ENCODE results near the gene PITX2. TPM values are rescaled to one million over a fixed set of nuclear protein-coding genes. Genes with fewer than 3 reads are reported as not detected.

The PITX2 gene
- total RNA-seq, 6 donors from 2014 or later: 0.30 TPM; not detected in 5

DNA sequence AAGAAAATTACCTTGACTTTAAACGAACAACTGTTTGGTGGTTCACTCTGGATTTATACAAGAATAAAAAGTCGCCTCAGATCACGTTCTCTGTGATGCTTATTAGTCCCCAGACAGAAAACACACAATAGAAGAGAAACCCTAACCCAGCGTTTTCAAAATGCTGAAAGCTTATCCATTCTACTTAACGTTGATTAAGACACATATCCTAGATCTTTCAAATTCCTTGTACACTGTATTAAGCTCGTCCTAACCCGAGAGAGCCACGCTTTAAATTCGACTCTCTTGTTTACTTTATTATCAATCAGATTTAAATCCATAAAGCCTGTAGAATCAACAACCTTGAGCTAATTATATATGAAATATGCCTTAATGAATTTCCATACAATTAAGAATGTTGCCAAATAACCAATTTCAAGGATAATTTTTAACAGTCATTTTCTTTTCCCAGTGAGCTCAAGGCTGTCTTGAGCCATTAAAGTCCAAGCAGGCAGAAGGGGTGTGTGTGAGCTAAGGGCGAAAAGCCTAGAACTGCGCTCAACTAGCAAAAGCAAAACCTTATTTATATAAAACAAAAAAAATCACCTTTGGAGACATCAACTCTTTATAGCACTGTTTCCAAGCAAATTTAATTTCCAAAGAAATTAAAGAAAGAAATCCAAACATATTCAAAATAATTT is 981 bp upstream of the PITX2 start:
- H3K4me3 ChIP-seq: no peak overlapping the region
- peaks cover 3 to 87% (median 45%) of the 10 kb centered on the region in 4 donors for H3K27me3 ChIP-seq
- DNase-seq: no peak
- peaks cover 25 to 36% (median 27%) of the 10 kb centered on the region in 4 donors for H3K4me1 ChIP-seq
- H3K9me3 ChIP-seq: peaks cover 0 to 5% (median 0%) of the 10 kb centered on the region in 4 donors
- no peaks in the 10 kb centered on the region for H3K36me3 ChIP-seq
- TF ChIP-seq CTCF (IDR thresholded peaks at IDR 0.05) (no peak), POLR2A (IDR thresholded peaks at IDR 0.05) (no peak), EP300 (IDR thresholded peaks at IDR 0.05) (no peak), POLR2AphosphoS5 (IDR thresholded peaks at IDR 0.05) (no peak)
- H3K27ac ChIP-seq: no peak overlapping the region
- WGBS, 2 donors: 17 to 21% methylated on average over 11 of the region's 11 CpGs
- no peak for ATAC-seq (ENCODE audit: low FRiP score in 2 of 2)

DNA sequence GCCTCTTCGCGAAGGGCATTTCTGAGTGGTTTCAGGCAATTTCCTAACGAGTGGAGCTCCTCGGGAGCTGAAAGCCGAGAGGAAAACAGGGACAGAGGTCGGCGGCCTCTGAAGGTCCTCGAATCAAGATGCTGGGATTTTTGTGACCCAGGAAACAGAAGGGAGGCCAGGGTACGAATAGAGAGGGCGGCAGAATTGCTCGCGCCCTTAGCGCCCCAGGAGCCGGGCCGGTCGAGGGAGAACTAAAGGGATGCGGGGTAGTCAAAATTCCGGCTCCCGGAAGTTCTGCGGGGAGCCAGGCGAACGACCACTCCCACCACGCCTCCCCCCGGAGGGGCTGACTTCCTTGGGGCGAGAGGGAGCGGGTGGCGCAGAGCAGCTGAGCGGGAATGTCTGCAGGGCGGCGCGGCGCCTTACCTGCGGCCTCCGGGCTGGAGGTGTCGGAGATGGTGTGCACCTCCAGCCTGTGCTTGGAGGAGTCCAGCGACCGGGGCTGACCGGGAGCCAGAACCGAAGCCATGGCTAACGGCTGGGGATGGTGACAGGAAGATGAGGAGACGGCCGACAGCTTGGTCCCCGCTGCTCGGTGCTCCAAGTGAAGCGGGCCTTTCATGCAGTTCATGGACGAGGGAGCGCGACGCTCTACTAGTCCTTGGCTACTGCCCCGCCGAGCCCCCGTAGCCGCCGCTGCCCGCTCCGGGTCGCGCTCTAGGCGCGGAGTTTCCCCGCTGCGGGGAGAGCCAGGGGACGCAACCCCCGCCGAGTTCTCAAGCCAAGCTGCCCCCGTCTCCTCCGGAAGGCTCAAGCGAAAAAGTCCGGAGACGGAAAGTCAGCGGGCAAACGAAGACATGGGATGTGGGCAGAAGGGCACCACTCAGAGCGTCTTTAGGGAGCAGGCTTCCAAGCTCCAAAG is 782 bp downstream of the PITX2 start:
- peak in 1 of 2 donors; percentile 43 for ATAC-seq (ENCODE audit: low FRiP score in 2 of 2)
- peaks cover 3 to 90% (median 47%) of the 10 kb centered on the region in 4 donors for H3K27me3 ChIP-seq
- 5 to 10% methylated on average over 25 to 63 of the region's 73 CpGs for WGBS, 2 donors

GRCh38 chr4:110621328-110621812 is 1.5 kb downstream of the PITX2 start:
- H3K4me3 ChIP-seq: peak overlapping the region in 1 of 4 donors; percentile 29
- no peak overlapping the region for H3K27ac ChIP-seq
- WGBS, 2 donors: 6 to 11% methylated on average over 39 to 40 of the region's 40 CpGs
- H3K4me1 ChIP-seq: peaks cover 21 to 41% (median 27%) of the 10 kb centered on the region in 4 donors
- TF ChIP-seq POLR2AphosphoS5 (IDR thresholded peaks at IDR 0.05): no peak
- TF ChIP-seq POLR2A (IDR thresholded peaks at IDR 0.05): no peak
- no peak for TF ChIP-seq EP300 (IDR thresholded peaks at IDR 0.05)
- no peak for TF ChIP-seq CTCF (IDR thresholded peaks at IDR 0.05)
- no peaks in the 10 kb centered on the region for H3K36me3 ChIP-seq
- H3K27me3 ChIP-seq: peaks cover 3 to 84% (median 43%) of the 10 kb centered on the region in 4 donors
- ATAC-seq (ENCODE audit: low FRiP score in 2 of 2): no peak
- H3K9me3 ChIP-seq: peaks cover 0 to 5% (median 0%) of the 10 kb centered on the region in 4 donors
- peak in 1 of 2 donors; percentile 72 for DNase-seq

More for the DNA sequence above, 782 bp downstream of the PITX2 start:
- DNase-seq: peak in 1 of 2 donors; percentile 75
- Histone ChIP-seq H3K9me3 (peaks cover 0 to 5% (median 0%) of the 10 kb centered on the region in 4 donors), H3K4me1 (peaks cover 21 to 41% (median 27%) of the 10 kb centered on the region in 4 donors), H3K36me3 (no peaks in the 10 kb centered on the region), H3K27ac (no peak overlapping the region), H3K4me3 (peak overlapping the region in 3 of 4 donors; percentile 26 to 44 (median 39))
- TF ChIP-seq POLR2A (IDR thresholded peaks at IDR 0.05) (no peak), EP300 (IDR thresholded peaks at IDR 0.05) (no peak), POLR2AphosphoS5 (IDR thresholded peaks at IDR 0.05) (no peak), CTCF (IDR thresholded peaks at IDR 0.05) (no peak)

GRCh38 chr4:110620691-110621327 is 2.1 kb downstream of the PITX2 start:
- H3K36me3 ChIP-seq: no peaks in the 10 kb centered on the region
- H3K4me1 ChIP-seq: peaks cover 21 to 43% (median 27%) of the 10 kb centered on the region in 4 donors
- 11 to 14% methylated on average over 16 to 32 of the region's 37 CpGs for WGBS, 2 donors
- peaks cover 0 to 5% (median 0%) of the 10 kb centered on the region in 4 donors for H3K9me3 ChIP-seq
- DNase-seq (peak in 1 of 2 donors; percentile 78), ATAC-seq (ENCODE audit: low FRiP score in 2 of 2) (no peak)
- H3K4me3 ChIP-seq: peak overlapping the region in 1 of 4 donors; percentile 29
- TF ChIP-seq POLR2A (IDR thresholded peaks at IDR 0.05): no peak
- no peak overlapping the region for H3K27ac ChIP-seq
- H3K27me3 ChIP-seq: peaks cover 3 to 83% (median 45%) of the 10 kb centered on the region in 4 donors

Data from upper lobe of left lung (tissue), 6 donors.